ENCODE results near the gene TULP4.
"Not testable (repeated sequence)": the region's sequence is repeated elsewhere in the genome, so short reads cannot be mapped to it uniquely, and the experiment has no call there.

The TULP4 gene

DNA sequence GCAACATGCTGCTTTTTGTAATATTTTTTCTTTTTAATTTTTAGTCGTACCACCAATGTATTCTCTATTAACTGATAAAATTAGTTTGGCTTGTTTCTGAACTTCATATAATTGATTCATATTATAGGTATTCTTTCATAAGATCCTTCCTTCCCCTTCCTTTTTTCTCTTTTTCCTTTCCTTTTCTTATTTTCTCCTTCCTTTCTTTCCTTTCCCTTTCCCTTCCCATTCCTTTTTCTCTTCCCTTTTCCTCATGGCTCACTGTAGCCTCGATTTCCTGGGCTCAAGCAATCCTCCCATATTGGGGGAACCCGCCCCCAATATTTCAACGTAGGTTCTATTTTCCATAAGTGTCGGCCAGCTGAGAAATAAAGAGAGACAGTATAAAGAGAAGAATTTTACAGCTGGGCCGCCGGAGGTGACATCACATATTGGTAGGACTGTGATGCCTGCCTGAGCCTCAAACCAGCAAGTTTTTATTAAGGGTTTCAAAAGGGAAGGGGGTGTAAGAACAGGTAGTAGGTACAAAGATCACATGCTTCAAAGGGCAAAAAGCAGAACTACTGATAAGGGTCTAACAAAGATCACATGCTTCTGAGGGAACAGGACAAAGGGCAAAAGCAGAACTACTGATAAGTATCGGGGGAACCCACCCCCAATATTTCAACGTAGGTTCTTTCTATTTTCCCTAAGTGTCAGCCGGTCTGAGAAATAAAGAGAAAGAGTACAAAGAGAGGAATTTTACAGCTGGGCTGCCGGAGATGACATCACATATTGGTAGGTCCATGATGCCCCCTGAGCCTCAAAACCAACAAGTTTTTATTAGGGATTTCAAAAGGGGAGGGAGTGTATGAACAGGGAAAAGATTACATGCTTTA lies 16.1 kb upstream of the TULP4 start:
- DNase-seq, result not testable (repeated sequence)

DNA sequence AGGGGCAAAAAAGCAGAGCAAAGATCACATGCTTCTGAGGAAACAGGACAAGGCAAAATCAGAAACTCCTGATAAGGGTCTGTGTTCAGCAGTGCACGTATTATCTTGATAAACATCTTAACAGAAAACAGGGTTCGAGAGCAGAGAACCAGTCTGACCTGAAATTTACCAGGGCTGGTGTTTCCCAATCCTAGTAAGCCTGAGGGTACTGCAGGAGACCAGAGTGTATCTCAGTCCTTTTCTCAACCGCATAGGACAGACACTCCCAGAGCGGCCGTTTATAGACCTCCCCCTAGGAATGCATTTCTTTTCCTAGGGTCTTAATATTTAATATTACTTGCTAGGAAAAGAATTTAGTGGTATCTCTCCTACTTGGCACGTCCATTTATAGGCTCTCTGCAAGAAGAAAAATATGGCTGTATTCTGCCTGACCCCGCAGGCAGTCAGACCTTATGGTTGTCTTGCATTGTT lies 15.4 kb upstream of the TULP4 start:
- not testable (repeated sequence) for DNase-seq

GRCh38 chr6:158297657-158298056 lies 14.6 kb upstream of the TULP4 start:
- not testable (repeated sequence) for DNase-seq

- DNase-seq, result not testable (repeated sequence)
Observed at GRCh38 chr6:158300306-158301143, 11.7 kb upstream of the TULP4 start.

GRCh38 chr6:158301561-158301960 lies 10.7 kb upstream of the TULP4 start:
- not testable (repeated sequence) for DNase-seq

- DNase-seq, result not testable (repeated sequence)
Observed at GRCh38 chr6:158302195-158302796, 10.0 kb upstream of the TULP4 start.

DNA sequence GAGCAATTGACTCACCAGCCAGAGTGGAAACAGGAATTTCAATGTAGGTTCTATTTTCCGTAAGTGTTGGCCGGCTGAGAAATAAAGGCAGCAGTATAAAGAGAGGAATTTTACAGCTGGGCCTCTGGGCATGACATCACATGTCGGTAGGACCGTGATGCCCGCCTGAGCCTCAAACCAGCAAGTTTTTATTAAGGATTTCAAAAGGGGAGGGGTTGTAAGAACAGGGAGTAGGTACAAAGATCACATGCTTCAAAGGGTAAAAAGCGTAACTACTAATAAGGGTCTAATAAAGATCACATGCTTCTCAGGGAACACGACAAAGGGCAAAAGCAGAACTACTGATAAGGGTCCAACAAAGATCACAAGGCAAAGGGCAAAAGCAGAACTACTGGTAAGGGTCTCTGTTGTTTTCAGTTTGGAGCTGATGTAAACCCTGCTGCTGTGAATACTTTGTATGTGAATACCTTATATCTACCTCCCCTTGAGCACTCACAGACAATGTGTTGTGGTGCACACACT lies 9.0 kb upstream of the TULP4 start:
- no peak for DNase-seq

- no peak for DNase-seq
Observed at GRCh38 chr6:158304254-158304653, 8.0 kb upstream of the TULP4 start.

DNA sequence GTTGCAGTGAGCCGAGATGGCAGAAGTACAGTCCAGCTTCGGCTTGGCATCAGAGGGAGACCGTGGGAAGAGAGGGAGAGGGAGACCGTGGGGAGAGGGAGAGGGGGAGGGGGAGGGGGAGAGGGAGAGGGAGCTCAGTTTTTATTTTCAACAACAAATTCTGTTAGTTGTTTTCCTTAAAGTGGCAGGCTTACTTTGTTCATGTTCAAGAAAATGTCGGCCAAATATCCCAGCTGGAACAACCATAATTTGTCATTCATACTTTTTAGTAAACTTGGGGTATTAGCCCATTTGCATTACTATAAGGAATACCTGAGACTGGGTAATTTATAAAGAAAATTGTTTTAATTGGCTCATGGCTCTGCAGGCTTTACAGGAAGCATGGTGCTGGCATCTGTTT lies 2.5 kb upstream of the TULP4 start:
- DNase-seq, result no peak

- no peak for DNase-seq
Observed at GRCh38 chr6:158311193-158311592, 1.1 kb upstream of the TULP4 start.

GRCh38 chr6:158311626-158312025 lies 639 bp upstream of the TULP4 start:
- no peak for DNase-seq

DNA sequence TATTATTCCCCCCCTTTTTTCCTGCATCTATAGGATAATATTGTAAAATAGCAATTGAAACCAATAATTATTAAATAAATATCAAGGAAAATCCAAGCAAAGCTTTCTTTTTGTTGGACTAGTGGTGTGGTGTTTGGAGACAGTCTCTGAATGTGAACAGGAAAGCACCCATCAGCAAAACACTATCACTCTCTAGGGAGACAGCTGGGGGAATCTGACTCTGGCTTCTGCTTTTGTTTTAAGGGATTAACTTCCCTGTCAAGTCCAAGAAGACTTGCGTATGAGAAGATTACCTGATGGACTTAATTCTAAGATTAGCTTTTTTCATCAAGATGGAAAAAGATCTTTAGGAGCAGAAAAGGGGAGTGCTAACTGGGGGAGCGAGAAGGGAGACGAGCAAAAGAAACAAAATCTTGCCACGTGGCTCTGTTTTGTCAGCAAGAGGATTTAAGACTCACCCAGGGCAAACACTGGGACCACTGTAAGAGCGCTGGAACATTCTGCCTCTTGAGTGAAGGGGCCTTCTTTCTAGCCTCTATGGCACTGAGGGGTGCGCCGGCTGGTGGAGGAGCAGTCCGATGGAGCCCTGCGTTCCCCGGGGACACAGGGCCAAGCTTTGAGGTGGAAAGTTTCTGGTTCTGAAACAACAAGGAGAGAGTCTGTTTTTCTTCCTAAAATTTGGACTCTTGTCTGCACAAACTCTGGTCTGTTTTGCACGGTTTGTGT lies 570 bp downstream of the TULP4 start:
- no peak for DNase-seq

DNA sequence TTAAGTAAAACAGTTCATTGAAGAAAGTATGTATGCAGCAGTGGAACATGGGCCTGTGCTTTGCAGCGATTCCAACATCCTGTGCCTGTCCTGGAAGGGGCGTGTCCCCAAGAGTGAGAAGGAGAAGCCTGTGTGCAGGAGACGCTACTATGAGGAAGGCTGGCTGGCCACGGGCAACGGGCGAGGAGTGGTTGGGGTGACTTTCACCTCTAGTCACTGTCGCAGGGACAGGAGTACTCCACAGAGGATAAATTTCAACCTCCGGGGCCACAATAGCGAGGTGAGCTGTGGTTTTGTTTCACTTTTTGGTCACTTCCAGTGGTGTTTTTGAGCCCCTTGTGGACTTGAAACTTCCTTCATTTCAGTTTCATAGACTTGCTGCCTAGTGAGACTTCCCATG lies 1.7 kb downstream of the TULP4 start:
- DNase-seq, result no peak

GRCh38 chr6:158314737-158315136 lies 2.5 kb downstream of the TULP4 start:
- DNase-seq, result no peak

DNA sequence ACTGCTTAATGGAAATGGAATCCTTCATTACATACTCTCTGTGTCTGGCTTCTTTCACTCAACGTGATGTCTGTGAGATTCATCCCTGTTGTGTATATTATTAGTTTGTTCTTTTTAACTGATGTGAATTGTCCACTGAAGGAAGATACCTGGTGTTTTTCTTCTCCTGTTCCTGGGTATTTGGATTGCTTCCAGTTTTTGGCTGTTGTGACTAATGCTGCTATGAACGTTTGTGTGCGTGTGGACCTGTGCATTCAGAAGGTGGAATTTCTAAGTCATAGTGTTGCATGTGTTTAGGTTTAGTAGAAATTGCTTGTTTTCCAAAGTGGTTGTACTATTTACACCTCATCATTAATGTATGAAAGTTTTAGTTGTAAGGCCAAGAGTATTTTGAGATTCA lies 3.8 kb downstream of the TULP4 start:
- DNase-seq, result no peak

DNA sequence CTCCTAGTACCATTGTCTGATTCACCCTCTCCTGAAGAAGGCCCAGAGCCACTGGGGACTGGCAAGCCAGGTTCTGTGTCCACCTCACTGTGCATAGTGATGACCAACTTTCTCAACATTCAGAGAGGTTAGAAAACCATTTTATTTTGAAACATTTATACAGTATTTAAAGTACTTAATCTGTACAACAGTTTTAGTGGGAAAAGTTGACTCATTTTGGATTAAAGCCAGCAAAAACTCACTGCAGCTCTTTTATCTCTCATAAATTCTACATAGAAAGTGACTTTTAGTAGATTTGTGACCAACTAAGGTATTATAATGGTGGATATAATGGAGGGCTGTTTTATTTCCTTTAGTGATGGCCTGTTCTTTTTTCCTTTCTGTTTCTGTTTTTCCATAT lies 9.7 kb downstream of the TULP4 start:
- DNase-seq, result no peak

DNA sequence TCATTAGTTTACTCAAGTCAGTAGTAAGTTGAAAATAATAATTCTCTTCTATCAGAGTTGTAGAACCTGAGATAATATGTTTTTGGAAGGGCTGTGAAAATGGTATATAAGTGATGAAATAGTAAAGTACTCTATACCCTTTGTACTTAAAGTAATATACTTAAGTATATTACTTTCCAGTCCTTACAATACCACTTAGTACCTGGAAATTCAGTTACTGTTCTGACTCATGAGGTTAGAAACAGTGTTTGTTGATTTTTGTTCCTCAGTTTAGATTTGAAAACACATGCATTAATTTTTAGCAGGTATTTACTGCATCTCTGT lies 10.1 kb downstream of the TULP4 start:
- no peak for DNase-seq

DNA sequence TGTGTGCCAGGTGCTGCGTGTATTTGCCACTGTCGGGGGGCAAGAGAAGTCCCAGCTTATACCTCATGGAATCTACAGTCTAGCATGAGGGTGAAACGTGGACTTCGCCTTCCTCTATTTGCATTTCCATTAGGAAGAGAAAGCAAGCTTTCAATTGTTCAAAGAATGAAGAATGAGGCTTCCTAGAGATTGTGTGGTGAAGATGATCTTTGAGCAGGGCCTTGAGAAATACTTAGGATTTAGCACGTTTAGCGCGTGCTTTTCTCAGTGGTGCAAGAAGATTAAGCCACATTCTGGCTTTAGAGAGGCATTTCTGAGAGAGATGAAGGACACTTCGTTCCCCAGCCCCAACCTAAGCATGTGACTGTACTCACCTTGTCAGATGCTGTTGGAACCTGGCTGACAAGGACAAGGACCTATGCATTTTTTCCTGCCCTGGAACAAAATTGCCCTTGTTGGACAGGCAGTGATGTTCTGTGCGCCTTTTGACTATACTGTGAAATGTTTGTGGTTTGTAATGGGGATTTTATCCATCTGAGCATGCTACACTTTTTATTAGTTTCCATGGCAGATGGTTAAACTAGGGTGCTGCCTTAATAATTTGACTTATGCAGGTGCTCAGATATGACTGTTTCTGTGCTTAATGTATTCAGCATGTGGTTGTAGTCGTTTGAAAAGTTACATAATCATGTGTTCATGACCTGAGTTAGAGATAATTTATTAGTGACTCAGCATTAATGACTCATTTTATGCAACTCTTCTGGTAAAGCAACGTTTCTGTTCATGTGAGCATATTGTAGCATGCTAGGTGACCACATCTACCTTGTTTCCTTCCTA lies 10.7 kb downstream of the TULP4 start:
- no peak for DNase-seq

- DNase-seq, result no peak
Observed at GRCh38 chr6:158323561-158323958, 11.3 kb downstream of the TULP4 start.

GRCh38 chr6:158324136-158324535 lies 11.9 kb downstream of the TULP4 start:
- no peak for DNase-seq

DNA sequence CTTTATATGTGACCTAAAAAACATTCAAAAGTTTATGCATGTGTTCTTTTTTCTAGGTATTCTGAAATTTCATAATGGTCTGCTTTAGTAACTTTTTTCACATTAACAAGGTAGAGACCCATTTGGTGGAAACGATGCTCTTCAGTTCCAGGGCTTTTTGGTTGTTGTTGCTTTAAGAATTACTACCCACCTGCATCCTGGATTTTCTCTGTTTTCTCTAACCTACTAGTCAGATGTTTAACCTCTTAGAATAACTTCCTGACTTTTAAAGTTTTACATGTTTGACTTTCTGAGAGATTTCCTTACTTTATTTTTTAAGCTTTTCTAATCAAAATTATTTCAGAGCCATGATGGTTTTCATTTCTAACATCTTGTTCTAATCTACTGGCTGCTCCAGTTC lies 14.9 kb downstream of the TULP4 start:
- DNase-seq, result no peak

DNA sequence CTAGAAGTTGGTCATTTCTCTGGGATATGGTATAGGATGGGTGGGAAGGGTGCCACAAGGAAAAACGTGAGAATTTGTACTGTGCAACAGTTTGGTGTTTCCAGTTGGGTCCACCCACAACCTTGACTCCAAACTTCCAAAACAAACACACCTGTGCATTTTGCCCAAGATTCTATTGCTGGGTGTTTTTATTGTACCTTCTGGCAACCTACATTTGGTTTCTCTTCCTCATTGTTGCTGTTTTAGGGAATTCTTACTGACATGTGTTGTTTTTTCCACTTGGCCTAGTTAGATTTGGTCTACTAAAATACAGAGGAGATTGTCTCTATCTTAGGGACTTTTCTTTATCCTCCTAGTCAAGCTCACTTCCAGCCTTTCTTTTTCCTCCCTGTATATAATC lies 16.7 kb downstream of the TULP4 start:
- DNase-seq, result no peak

Data from effector CD8-positive, alpha-beta T cell (primary cell).